NCI-H82 treated with DMSO at 0.1 percent for 48 hours (cell line): ENCODE results near the gene MOB2.
"Not testable (repeated sequence)": the region's sequence is repeated elsewhere in the genome, so short reads cannot be mapped to it uniquely, and the experiment has no call there.

Experiments
- DNase-seq: peaks from one replicate; lab custom pipeline; 2025; ENCODE audit not compliant: unreplicated experiment; lab: John Stamatoyannopoulos, UW

The MOB2 gene

DNA sequence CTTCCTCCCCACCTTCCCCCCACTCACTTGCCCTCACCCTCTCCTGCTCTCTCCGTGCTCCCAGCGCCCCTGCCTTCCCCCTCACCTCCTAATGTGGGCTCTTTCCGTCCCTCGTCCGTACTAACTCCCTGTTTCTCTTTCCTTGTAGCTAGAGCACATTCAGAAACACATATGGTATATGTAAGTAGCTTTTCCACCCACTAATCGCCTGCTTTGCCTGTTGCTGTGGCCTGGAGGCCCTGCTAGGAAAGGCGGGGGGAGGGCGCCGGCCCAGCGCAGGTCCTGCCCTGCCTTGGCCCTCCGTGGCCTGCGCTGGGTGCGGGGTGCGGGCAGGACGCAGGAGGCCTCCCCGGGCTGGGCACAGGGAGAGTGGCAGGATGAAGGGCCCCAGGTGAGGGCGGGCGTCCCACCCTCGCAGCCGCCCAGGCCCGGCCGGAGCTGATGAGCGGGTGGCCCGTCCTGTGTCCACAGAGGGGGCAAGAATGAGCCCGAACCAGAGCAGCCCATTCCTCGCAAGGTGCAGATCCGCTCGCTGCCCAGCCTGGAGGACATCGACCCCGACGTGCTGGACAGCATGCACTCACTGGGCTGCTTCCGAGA lies 41.7 kb downstream of the MOB2 start:
- DNase-seq, result no peak

DNA sequence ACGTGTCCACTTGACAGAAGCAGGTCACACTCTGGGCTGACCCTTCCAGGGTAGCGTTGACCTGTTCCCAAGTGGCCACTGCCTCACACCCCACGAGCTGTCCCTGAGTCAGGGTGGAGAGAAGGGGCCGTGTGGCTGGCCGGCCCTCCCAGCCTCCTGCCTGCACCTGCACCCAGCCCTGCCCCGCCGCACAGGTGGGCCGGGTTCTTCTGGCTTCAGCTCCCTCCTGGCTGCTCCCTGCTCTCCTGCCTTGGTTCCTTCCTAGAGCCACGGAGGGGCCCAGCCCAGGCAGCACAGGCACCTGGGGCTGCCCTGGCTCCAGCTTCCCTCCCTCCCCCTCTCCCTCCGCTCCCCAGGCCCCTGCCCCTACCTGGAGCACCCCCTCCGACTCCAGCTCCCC lies 42.3 kb downstream of the MOB2 start:
- no peak for DNase-seq

DNA sequence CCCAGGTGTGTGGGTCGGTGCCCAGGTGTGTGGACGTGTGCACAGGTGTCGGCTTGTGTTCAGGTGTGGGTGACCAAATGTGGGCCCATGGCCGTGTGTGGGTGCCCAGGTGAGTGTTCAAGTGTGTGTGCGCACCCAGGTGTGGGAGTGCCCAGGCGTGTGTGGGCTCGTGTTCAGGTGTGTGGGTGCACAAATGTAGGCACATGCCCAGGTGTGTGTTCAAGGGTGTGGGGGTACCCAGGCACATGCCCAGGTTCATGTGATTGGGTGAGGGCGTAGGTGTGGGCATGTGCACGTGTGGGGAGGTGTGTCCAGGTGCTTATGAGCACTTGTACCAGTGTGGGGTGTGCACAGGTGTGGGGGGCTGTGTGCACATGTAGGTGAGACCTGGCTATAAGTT lies 42.8 kb downstream of the MOB2 start:
- no peak for DNase-seq

DNA sequence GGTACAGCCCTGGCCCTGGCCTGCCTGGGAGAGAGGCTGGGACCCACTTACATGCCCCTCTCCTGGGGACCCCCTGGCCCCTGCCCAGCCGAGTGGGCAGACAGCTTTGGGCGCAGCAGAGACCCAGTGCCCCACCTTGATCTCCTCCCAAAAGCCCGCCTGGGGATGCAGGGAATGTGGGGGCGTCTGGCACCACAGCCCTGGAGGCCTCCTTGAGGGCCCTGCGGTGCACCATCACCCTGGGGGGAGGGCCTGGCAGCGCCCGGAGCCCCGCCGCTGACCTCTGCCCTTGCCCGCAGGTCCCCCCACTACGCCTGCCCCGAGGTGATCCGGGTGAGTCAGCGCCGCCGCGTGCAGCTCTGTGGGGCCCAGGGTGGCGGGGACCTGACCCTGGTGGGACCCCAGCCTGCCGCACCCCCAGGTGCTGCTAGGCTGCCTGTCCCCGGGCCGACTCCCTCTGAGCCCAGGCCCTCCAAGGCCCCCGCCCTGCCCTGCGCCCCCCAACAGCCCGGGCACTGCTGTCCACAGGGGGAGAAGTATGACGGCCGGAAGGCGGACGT lies 43.7 kb downstream of the MOB2 start:
- no peak for DNase-seq

GRCh38 chr11:1442163-1442562 lies 44.4 kb downstream of the MOB2 start:
- no peak for DNase-seq

- no peak for DNase-seq
These were observed 46.1 kb downstream of the MOB2 start for GRCh38 chr11:1440496-1440895.

GRCh38 chr11:1440066-1440465 lies 46.5 kb downstream of the MOB2 start:
- no peak for DNase-seq

GRCh38 chr11:1439341-1439740 lies 47.2 kb downstream of the MOB2 start:
- no peak for DNase-seq

DNA sequence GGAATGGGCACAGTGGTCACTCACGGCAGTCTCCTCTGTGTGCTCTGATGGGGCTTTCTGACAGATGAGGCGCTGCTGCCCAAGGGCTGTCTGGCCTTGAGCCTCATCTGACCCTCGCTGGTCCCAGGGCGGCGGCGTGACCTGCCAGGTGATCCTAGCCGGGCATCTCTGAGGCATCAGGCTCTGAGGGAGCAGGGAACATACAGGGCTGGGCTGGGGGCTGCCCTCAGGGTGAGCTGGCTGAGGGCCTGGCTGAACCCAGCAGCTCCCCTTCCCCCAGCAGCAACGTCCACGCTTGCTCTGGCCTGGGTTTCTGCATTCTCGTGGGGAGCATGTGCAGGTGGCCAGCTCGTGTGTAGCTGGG lies 47.6 kb downstream of the MOB2 start:
- no peak for DNase-seq

- no peak for DNase-seq
These were observed 48.2 kb downstream of the MOB2 start for GRCh38 chr11:1438261-1438966.

DNA sequence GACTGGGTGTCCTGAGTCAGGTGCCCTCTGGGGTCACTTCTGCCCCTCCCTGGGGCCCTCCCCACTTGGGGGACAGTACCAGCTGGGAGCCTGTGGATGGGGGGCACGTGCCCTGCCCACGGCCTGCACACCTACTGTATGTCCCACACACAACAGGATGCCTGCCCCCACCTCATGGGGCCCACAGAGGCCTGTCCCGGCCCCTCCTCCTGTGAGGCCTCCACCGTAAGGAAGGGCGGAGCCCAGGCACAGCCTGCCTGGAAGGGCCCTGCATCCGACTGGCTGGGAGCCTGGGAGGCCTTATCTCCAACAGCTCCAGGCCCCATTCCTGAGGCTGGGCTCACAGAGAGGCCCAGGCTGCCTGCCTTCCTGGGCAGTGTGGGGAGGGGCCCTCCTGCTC lies 49.1 kb downstream of the MOB2 start:
- DNase-seq, result no peak

- no peak for DNase-seq
These were observed 50.0 kb downstream of the MOB2 start for GRCh38 chr11:1436468-1437039.

DNA sequence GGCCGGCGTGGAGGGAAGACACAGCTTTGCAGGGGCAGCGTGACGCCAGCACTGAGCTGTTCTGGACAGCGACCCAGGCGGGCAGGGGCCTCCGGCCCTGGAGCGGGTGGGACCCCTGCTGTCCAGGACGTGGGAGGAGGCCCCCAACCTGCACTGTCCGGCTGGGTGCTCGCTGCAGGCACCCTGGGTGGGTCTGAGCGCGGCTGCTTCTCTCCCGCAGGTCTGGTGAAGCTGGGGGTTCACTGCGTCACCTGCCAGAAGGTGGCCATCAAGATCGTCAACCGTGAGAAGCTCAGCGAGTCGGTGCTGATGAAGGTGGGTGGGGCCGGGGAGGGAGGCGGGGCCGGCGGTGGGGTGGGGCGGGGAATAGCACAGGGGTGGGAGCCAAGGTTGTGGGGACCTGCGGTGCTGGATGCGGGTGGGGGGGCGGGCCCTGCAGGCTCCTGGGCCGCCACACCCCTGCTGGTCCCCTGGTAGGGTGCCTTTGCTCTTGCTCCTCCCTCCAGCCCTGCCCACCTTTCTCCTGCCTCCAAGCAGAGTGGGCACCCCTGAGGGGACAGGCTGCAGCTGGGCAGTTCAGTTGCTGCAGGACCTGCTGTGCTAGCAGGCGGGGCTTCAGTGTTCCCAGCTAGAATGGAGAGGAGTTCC lies 50.6 kb downstream of the MOB2 start:
- DNase-seq, result no peak

DNA sequence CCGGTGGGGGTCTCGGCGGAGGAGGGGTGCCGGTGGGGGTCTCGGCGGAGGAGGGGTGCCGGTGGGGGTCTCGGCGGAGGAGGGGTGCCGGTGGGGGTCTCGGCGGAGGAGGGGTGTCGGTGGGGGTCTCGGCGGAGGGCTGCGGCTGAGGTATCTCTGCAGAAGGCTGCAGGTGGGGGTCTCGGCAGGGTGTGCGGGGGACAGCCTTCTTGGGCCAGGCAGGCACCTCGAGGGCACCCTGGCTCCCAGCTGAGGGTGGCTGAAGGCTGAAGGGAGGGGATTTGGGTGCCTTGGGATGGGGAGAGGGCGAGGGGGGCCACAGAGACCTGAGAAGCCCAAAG lies 51.1 kb downstream of the MOB2 start:
- not testable (repeated sequence) for DNase-seq

DNA sequence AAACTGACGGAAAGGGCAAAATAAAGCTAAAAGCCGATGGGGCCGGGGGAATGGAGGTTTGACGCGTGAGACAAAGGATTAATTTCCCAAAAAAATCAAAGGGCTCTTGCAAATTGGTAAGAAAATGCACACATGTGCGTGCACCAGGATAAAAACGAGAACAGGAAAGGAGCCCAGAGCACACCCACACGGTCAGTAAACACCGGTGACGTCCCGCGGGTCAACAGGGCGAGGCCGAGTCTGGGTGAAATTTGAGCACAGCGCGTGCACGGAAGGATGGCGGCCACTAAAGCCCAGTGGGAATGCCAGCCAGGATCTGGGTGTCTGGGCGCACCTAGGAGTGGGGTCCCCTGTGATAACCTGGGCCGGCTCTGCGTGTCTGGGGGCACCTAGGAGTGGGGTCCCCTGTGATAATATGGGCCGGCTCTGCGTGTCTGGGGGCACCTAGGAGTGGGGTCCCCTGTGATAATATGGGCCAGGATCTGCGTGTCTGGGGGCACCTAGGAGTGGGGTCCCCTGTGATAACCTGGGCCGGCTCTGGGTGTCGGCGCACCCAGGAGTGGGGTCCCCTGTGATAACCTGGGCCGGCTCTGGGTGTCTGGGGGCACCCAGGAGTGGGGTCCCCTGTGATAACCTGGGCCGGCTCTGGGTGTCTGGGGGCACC lies 52.5 kb downstream of the MOB2 start:
- DNase-seq, result no peak

DNA sequence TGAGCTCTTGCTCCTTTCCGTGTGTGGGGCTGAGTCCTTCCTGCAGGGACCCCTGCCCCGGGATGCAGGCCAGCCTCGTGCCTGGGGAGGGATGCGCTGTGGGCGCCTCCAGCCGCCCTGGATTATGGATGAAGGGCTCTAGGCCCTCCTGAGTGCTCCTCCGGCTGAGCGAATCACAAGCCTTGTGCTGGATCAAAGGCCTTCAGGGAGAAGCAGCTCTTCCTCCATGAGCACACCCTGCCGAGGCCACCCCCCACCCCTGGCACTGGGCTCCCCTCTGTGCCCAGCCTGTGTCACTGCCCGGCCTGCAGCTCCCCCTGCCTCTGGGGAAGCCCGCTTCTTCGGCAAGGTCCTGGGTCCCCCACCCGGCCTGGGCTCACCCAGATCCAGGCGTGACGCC lies 53.0 kb downstream of the MOB2 start:
- no peak for DNase-seq

DNA sequence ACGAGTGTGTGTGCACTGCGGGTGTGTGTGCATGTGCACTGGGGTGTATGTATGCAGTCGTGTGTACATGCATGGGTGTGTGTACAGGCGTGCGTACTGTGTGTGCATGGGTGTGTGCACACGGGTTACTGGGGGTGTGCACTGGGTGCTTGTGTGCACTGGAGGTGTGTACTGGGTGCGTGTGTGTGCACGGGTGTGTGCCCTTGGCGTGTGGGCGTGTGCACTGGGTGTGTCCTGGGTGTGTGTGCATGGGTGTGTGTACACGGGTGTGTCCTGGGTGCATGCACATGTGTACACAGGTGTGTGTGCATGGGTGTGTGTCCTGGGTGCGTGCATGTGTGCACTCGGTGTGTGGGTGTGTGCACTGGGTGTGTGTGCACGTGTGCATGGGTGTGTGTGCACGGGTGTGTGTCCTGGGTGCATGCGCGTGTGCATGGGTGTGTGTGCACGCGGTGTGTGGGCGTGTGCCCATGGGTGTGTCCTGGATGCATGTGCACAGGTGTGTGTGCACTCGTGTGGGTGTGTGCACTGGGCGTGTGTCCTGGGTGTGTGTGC lies 57.7 kb downstream of the MOB2 start:
- no peak for DNase-seq

GRCh38 chr11:1425439-1425838 lies 61.1 kb downstream of the MOB2 start:
- no peak for DNase-seq

GRCh38 chr11:1425006-1425405 lies 61.6 kb downstream of the MOB2 start:
- DNase-seq, result no peak

- DNase-seq, result not testable (repeated sequence)
These were observed 63.2 kb downstream of the MOB2 start for GRCh38 chr11:1423406-1423805.

- DNase-seq, result no peak
These were observed 63.6 kb downstream of the MOB2 start for GRCh38 chr11:1422981-1423380.
